Gastrocnemius medialis (tissue), 4 donors: ENCODE measurements around the gene SLC22A12.

ENCODE experiments used
- CTCF ChIP-seq, 5 experiments: fragments of 450-650 bp in 3 of 5; fragments of 200-600 bp in 2 of 5; sonication (generic) in 2 of 5; IDR thresholded peaks in 4 of 5; conservative IDR thresholded peaks in 1 of 5; 1 replicate in 4 of 5; 2 replicates in 1 of 5; pipeline ENCODE4 v1.5.1; 2016 to 2019; ENCODE audit warnings: antibody characterized with exemption in 5 of 5, mild to moderate bottlenecking in 3 of 5, moderate library complexity in 3 of 5
- POLR2A ChIP-seq, 2 donors: fragments of 450-650 bp; IDR thresholded peaks; one replicate each; pipeline ENCODE4 v1.6.1; 2017; ENCODE audit warnings: antibody characterized with exemption in 2 of 2, mild to moderate bottlenecking in 2 of 2, moderate library complexity in 2 of 2

GRCh38 chr11:64629103-64629502 is 38.1 kb downstream of the SLC22A12 start:
- TF ChIP-seq CTCF (IDR thresholded peaks at IDR 0.05 in 4 of 5, conservative IDR thresholded peaks at IDR 0.05 in 1 of 5) (no peak), POLR2A (IDR thresholded peaks at IDR 0.05) (no peak)
